ENCODE data around the gene MFSD2B.

Gene MFSD2B

GRCh38 chr2:24009680-24010476 is at the start of gene MFSD2B:
Gene MFSD2B (plus strand): TSS chr2:24010085. CDS start chr2:24010097, 12 bp downstream.
- TF ChIP-seq CTCF (IDR thresholded peaks at IDR 0.05): no peak

GRCh38 chr2:23967846-23968245 is 42.0 kb upstream of the MFSD2B start:
- TF ChIP-seq CTCF (IDR thresholded peaks at IDR 0.05): no peak

- TF ChIP-seq CTCF (IDR thresholded peaks at IDR 0.05): no peak
Measured at GRCh38 chr2:23976883-23977282, 33.0 kb upstream of the MFSD2B start.

- TF ChIP-seq CTCF (IDR thresholded peaks at IDR 0.05): peak; percentile 64
Measured at GRCh38 chr2:23988371-23988770, 21.5 kb upstream of the MFSD2B start.

- TF ChIP-seq CTCF (IDR thresholded peaks at IDR 0.05): no peak
Measured at GRCh38 chr2:23992931-23993330, 17.0 kb upstream of the MFSD2B start.

- no peak for TF ChIP-seq CTCF (IDR thresholded peaks at IDR 0.05)
Measured at GRCh38 chr2:23993736-23994269, 16.1 kb upstream of the MFSD2B start.

- TF ChIP-seq CTCF (IDR thresholded peaks at IDR 0.05): no peak
Measured at GRCh38 chr2:23994567-23994966, 15.3 kb upstream of the MFSD2B start.

All from LNCAP (cell line).